HepG2 (cell line): ENCODE measurements around the gene DRAP1.

Experiments used
- CENPX ChIP-seq: sonication (generic); formaldehyde crosslinking; IDR thresholded peaks from 2 replicates; pipeline ENCODE4 v1.9.0; 2021; ENCODE audit warnings: mild to moderate bottlenecking, missing genetic modification reagents, moderate library complexity
- ELF4 ChIP-seq: sonication (generic); formaldehyde crosslinking; IDR thresholded peaks from 2 replicates; pipeline ENCODE4 v1.5.0; 2020; ENCODE audit warnings: missing genetic modification reagents, mild to moderate bottlenecking, moderate library complexity, borderline replicate concordance
- ETV6 ChIP-seq: sonication (generic); formaldehyde crosslinking; conservative IDR thresholded peaks from 2 replicates; pipeline ENCODE4 v1.4.0; 2020; ENCODE audit warnings: missing genetic modification reagents
- GABPA ChIP-seq, 2 experiments: IDR thresholded peaks; 2 replicates each; pipeline ENCODE4 v1.6.1; 2011 to 2016; ENCODE audit warnings: low read depth in 2 of 2, low read length in 1 of 2, missing biosample characterization in 1 of 2, missing genetic modification characterization in 1 of 2
- MEIS2 ChIP-seq: sonication (generic); formaldehyde crosslinking; IDR thresholded peaks from 2 replicates; pipeline ENCODE4 v1.9.0; 2021; ENCODE audit warnings: mild to moderate bottlenecking, missing genetic modification reagents
- SCMH1 ChIP-seq: sonication (generic); formaldehyde crosslinking; IDR thresholded peaks from 2 replicates; pipeline ENCODE4 v1.9.0; 2021; ENCODE audit warnings: missing genetic modification reagents, mild to moderate bottlenecking, borderline replicate concordance
- XRCC5 ChIP-seq: fragments of 200-400 bp; formaldehyde crosslinking; optimal IDR thresholded peaks from 2 replicates; pipeline ENCODE3; 2017; ENCODE audit warnings: mild to moderate bottlenecking, low read length
- ZC3H4 ChIP-seq: sonication (generic); formaldehyde crosslinking; IDR thresholded peaks from 2 replicates; pipeline ENCODE4 v1.4.0; 2020; ENCODE audit warnings: missing genetic modification reagents, borderline replicate concordance
- ZNF282 ChIP-seq: fragments of 450-650 bp; IDR thresholded peaks from 2 replicates; pipeline ENCODE4 v1.6.1; 2018; ENCODE audit not compliant: partially characterized antibody
- ZNF468 ChIP-seq: sonication (generic); formaldehyde crosslinking; IDR thresholded peaks from 2 replicates; pipeline ENCODE4 v1.8.0; 2022; ENCODE audit warnings: mild to moderate bottlenecking, moderate library complexity, missing genetic modification reagents
- ZNF577 ChIP-seq: sonication (generic); formaldehyde crosslinking; IDR thresholded peaks from 2 replicates; pipeline ENCODE4 v1.4.0; 2020; ENCODE audit warnings: mild to moderate bottlenecking, low read depth, missing genetic modification reagents, borderline replicate concordance
- ZNF614 ChIP-seq: IDR thresholded peaks from 2 replicates; pipeline ENCODE4 v1.6.1; 2018; ENCODE audit warnings: missing biosample characterization, missing genetic modification reagents, inconsistent platforms, borderline replicate concordance
- TF ChIP-seq, protein P1 (sequence below): sonication (generic); formaldehyde crosslinking; IDR thresholded peaks from 2 replicates; pipeline ENCODE4 v1.5.0; 2020; ENCODE audit warnings: mild to moderate bottlenecking, missing genetic modification reagents, moderate library complexity
- TF ChIP-seq, protein P2 (sequence below): sonication (generic); formaldehyde crosslinking; IDR thresholded peaks from 2 replicates; pipeline ENCODE4 v1.4.0; 2020; ENCODE audit warnings: missing genetic modification reagents, borderline replicate concordance

DNA sequence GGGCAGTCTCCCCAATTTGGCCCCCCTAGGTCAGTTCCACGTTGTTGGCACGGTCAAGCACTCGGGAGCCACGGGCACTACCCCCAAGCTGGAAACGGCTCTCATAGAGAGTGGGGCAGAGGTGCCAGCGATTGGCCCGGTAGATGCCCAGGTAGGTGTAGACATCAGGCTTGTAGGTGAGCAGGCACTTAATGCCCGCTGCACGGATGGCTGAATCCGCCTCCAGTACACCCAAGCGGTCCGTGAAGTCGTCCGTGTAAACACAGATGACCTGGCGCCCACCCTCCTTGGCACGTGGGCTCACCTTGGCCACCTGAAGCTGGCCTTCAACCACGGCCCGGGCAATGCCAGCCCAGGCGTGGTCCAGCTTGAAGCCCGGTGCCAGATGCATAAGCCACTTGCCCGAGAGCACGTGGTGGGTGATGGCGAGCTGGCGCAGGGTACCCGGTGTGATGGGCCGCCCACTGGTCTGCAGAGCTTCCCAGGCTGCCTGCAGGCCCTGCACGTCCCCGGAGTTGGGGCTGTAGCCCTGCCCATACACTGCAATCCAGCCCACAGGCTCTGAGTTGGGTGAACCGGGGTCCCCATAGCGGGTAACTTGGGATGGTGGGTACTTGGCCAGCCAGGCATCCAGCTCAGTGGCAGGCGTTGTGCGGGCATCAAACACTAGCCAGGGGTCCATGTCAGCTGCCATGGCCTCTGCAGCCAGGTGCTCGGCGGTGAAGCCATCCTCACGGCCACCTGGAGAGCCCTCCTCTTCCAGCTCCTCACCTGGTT, 1.6 kb upstream of the DRAP1 start:
- TF ChIP-seq ZNF577 = no peak
- TF ChIP-seq ZNF282 = no peak
- no peak for TF ChIP-seq ZC3H4 (CRISPR knock-in tag)
- TF ChIP-seq ETV6 (CRISPR knock-in tag) = no peak
- TF ChIP-seq XRCC5 = no peak
- no peak for TF ChIP-seq SCMH1 (CRISPR knock-in tag)
- TF ChIP-seq ZNF614 (CRISPR knock-in tag) = no peak
- TF ChIP-seq MEIS2 (CRISPR knock-in tag) = no peak
- TF ChIP-seq ELF4 (CRISPR knock-in tag) = no peak
- TF ChIP-seq, protein P1, sequence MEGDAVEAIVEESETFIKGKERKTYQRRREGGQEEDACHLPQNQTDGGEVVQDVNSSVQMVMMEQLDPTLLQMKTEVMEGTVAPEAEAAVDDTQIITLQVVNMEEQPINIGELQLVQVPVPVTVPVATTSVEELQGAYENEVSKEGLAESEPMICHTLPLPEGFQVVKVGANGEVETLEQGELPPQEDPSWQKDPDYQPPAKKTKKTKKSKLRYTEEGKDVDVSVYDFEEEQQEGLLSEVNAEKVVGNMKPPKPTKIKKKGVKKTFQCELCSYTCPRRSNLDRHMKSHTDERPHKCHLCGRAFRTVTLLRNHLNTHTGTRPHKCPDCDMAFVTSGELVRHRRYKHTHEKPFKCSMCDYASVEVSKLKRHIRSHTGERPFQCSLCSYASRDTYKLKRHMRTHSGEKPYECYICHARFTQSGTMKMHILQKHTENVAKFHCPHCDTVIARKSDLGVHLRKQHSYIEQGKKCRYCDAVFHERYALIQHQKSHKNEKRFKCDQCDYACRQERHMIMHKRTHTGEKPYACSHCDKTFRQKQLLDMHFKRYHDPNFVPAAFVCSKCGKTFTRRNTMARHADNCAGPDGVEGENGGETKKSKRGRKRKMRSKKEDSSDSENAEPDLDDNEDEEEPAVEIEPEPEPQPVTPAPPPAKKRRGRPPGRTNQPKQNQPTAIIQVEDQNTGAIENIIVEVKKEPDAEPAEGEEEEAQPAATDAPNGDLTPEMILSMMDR (CRISPR knock-in tag) = no peak
- TF ChIP-seq ZNF468 (CRISPR knock-in tag) = no peak
- TF ChIP-seq, protein P2, sequence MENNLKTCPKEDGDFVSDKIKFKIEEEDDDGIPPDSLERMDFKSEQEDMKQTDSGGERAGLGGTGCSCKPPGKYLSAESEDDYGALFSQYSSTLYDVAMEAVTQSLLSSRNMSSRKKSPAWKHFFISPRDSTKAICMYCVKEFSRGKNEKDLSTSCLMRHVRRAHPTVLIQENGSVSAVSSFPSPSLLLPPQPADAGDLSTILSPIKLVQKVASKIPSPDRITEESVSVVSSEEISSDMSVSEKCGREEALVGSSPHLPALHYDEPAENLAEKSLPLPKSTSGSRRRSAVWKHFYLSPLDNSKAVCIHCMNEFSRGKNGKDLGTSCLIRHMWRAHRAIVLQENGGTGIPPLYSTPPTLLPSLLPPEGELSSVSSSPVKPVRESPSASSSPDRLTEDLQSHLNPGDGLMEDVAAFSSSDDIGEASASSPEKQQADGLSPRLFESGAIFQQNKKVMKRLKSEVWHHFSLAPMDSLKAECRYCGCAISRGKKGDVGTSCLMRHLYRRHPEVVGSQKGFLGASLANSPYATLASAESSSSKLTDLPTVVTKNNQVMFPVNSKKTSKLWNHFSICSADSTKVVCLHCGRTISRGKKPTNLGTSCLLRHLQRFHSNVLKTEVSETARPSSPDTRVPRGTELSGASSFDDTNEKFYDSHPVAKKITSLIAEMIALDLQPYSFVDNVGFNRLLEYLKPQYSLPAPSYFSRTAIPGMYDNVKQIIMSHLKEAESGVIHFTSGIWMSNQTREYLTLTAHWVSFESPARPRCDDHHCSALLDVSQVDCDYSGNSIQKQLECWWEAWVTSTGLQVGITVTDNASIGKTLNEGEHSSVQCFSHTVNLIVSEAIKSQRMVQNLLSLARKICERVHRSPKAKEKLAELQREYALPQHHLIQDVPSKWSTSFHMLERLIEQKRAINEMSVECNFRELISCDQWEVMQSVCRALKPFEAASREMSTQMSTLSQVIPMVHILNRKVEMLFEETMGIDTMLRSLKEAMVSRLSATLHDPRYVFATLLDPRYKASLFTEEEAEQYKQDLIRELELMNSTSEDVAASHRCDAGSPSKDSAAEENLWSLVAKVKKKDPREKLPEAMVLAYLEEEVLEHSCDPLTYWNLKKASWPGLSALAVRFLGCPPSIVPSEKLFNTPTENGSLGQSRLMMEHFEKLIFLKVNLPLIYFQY (CRISPR knock-in tag) = no peak
- TF ChIP-seq CENPX (CRISPR knock-in tag) = no peak
- TF ChIP-seq GABPA (IDR thresholded peaks at IDR 0.05; ENCODE audit: low read depth, low read length) = no peak
- TF ChIP-seq GABPA (CRISPR knock-in tag; IDR thresholded peaks at IDR 0.05; ENCODE audit: low read depth) = no peak
